Breast epithelium (tissue), 3 donors: ENCODE results near the gene IMMP2L.

ENCODE experiments used
- CTCF ChIP-seq, 3 donors: fragments of 450-650 bp; IDR thresholded peaks; one replicate each; pipeline ENCODE4 v1.5.1; 2016 to 2017; ENCODE audit warnings: antibody characterized with exemption in 3 of 3, mild to moderate bottlenecking in 3 of 3, moderate library complexity in 3 of 3
- POLR2A ChIP-seq: fragments of 450-650 bp; IDR thresholded peaks from one replicate; pipeline ENCODE4 v1.6.1; 2016; ENCODE audit warnings: antibody characterized with exemption, mild to moderate bottlenecking, moderate library complexity
- POLR2AphosphoS5 ChIP-seq, 3 donors: sonication (generic); formaldehyde crosslinking; IDR thresholded peaks; one replicate each; pipeline ENCODE4 v1.6.1; 2017; ENCODE audit warnings: antibody characterized with exemption in 3 of 3

GRCh38 chr7:110759069-110759468 lies 803.2 kb downstream of the IMMP2L start:
- TF ChIP-seq CTCF (IDR thresholded peaks at IDR 0.05) (no peak), POLR2A (no peak), POLR2AphosphoS5 (IDR thresholded peaks at IDR 0.05) (no peak)
